WTC11 (cell line): ENCODE measurements around the gene TBC1D17. TPM values are rescaled to one million over a fixed set of nuclear protein-coding genes. Genes with fewer than 3 reads are reported as not detected.

Experiments used
- ATAC-seq: fragments of 200-7000 bp; cut with Tn5 transposase; 2 replicates; pipeline ENCODE4 v1.10.0; 2021; ENCODE audit warnings: mild to moderate bottlenecking, moderate library complexity
- CTCF ChIA-PET: fragments of 300-600 bp; sonication (Branson Sonifier 250); formaldehyde crosslinking; loops from one replicate; lab custom pipeline; 2021; ENCODE audit warnings: antibody characterized with exemption; lab: Charles Lee
- POLR2A ChIA-PET: fragments of 350-600 bp; sonication (Branson Sonifier 250); formaldehyde crosslinking; loops from one replicate; lab custom pipeline; 2021; ENCODE audit warnings: antibody characterized with exemption; lab: Charles Lee
- DNase-seq: peaks from one replicate; pipeline ENCODE4 v3.0.0; 2021; ENCODE audit warnings: low spot score
- H3K27ac Mint-ChIP-seq: 2 replicates; pipeline ENCODE4 v1.8.0; 2021; ENCODE audit warnings: mixed read lengths
- H3K27me3 Mint-ChIP-seq: 2 replicates; pipeline ENCODE4 v1.8.0; 2021; ENCODE audit warnings: low read depth, mild to moderate bottlenecking, moderate library complexity, mixed read lengths
- H3K36me3 Mint-ChIP-seq: 2 replicates; pipeline ENCODE4 v1.8.0; 2021; ENCODE audit warnings: mixed read lengths
- H3K4me1 Mint-ChIP-seq: 2 replicates; pipeline ENCODE4 v1.8.0; 2022; ENCODE audit warnings: mixed read lengths
- H3K4me3 Mint-ChIP-seq: 2 replicates; pipeline ENCODE4 v1.8.0; 2021; ENCODE audit warnings: mild to moderate bottlenecking, moderate library complexity, mixed read lengths
- H3K9me3 Mint-ChIP-seq: 2 replicates; pipeline ENCODE4 v1.8.0; 2021; ENCODE audit warnings: mixed read lengths
- ELF4 ChIP-seq: sonication (generic); formaldehyde crosslinking; IDR thresholded peaks from 2 replicates; pipeline ENCODE4 v1.8.1; 2022; ENCODE audit warnings: low read depth, mild to moderate bottlenecking, moderate library complexity, missing genetic modification reagents
- FOXK1 ChIP-seq: sonication (generic); formaldehyde crosslinking; IDR thresholded peaks from 2 replicates; pipeline ENCODE4 v1.8.0; 2022; ENCODE audit warnings: mild to moderate bottlenecking, moderate library complexity, missing genetic modification reagents
- FOXP1 ChIP-seq: sonication (generic); formaldehyde crosslinking; IDR thresholded peaks from 2 replicates; pipeline ENCODE4 v1.8.0; 2022; ENCODE audit warnings: missing genetic modification reagents, mild to moderate bottlenecking, moderate library complexity, borderline replicate concordance
- FOXP4 ChIP-seq: sonication (generic); formaldehyde crosslinking; IDR thresholded peaks from 2 replicates; pipeline ENCODE4 v1.8.0; 2022; ENCODE audit warnings: mild to moderate bottlenecking, missing genetic modification reagents
- JUN ChIP-seq: sonication (generic); formaldehyde crosslinking; IDR thresholded peaks from 2 replicates; pipeline ENCODE4 v1.8.0; 2023; ENCODE audit warnings: mild to moderate bottlenecking, missing genetic modification reagents
- MXD4 ChIP-seq: fragments of 250-450 bp; sonication (Bioruptor Pico); IDR thresholded peaks from 2 replicates; pipeline ENCODE4 v1.8.0; 2021; ENCODE audit warnings: mild to moderate bottlenecking, moderate library complexity, borderline replicate concordance
- PRDM15 ChIP-seq: sonication (generic); formaldehyde crosslinking; IDR thresholded peaks from 2 replicates; pipeline ENCODE4 v1.8.0; 2022; ENCODE audit warnings: missing genetic modification reagents
- PRRX2 ChIP-seq: fragments of 250-450 bp; sonication (Bioruptor Pico); IDR thresholded peaks from 2 replicates; pipeline ENCODE4 v1.8.0; 2021; ENCODE audit warnings: mild to moderate bottlenecking
- SMAD3 ChIP-seq: sonication (generic); formaldehyde crosslinking; IDR thresholded peaks from 2 replicates; pipeline ENCODE4 v1.8.0; 2022; ENCODE audit warnings: missing genetic modification reagents, mild to moderate bottlenecking, borderline replicate concordance
- SMAD4 ChIP-seq: sonication (generic); formaldehyde crosslinking; IDR thresholded peaks from 2 replicates; pipeline ENCODE4 v1.8.0; 2022; ENCODE audit warnings: mild to moderate bottlenecking, missing genetic modification reagents
- ZNF121 ChIP-seq: sonication (generic); formaldehyde crosslinking; IDR thresholded peaks from 2 replicates; pipeline ENCODE4 v1.8.0; 2023; ENCODE audit warnings: missing genetic modification reagents
- ZNF423 ChIP-seq: fragments of 250-450 bp; sonication (Bioruptor Pico); IDR thresholded peaks from 2 replicates; pipeline ENCODE4 v2.1.2; 2022; ENCODE audit warnings: mild to moderate bottlenecking, moderate library complexity
- ZNF512 ChIP-seq: sonication (generic); formaldehyde crosslinking; IDR thresholded peaks from 2 replicates; pipeline ENCODE4 v1.8.1; 2022; ENCODE audit warnings: missing genetic modification reagents, borderline replicate concordance
- ZNF532 ChIP-seq: fragments of 250-450 bp; sonication (Bioruptor Pico); IDR thresholded peaks from 2 replicates; pipeline ENCODE4 v1.9.0; 2021; ENCODE audit warnings: mild to moderate bottlenecking, borderline replicate concordance
- ZNF671 ChIP-seq: fragments of 250-450 bp; sonication (Bioruptor Pico); IDR thresholded peaks from 2 replicates; pipeline ENCODE4 v1.8.0; 2021; ENCODE audit warnings: mild to moderate bottlenecking
- total RNA-seq: library from RNA; stranded (reverse); gene quantifications from 3 replicates; pipeline ENCODE4 v1.2.3, GENCODE V29; 2021

TBC1D17 gene
- total RNA-seq, 1 experiment from 2014 or later: 52.8 TPM

- DNase-seq: no peak
- Mint-ChIP-seq H3K4me1 (peaks cover 14% of the 10 kb centered on the region), H3K9me3 (no peaks in the 10 kb centered on the region), H3K27me3 (no peaks in the 10 kb centered on the region), H3K27ac (no peak overlapping the region), H3K36me3 (peaks cover 57% of the 10 kb centered on the region), H3K4me3 (no peak overlapping the region)
- no peak for ATAC-seq
- POLR2A ChIA-PET: no interaction called here
- CTCF ChIA-PET: interaction anchor here (0.7 to 2.8 kb wide), 3 partner anchors 9 to 16 kb away, joined by 3 to 11 read pairs (median 4); no protein-coding TSS in a partner anchor
- TF ChIP-seq ZNF671 (CRISPR knock-in tag) (no peak), JUN (CRISPR knock-in tag) (no peak), PRDM15 (CRISPR knock-in tag) (no peak), FOXP4 (CRISPR knock-in tag) (no peak), ZNF532 (no peak), ZNF121 (CRISPR knock-in tag) (no peak), ZNF423 (CRISPR knock-in tag) (no peak), FOXP1 (CRISPR knock-in tag) (no peak), SMAD3 (no peak), PRRX2 (CRISPR knock-in tag) (no peak), FOXK1 (no peak), SMAD4 (CRISPR knock-in tag) (no peak), ELF4 (no peak), MXD4 (CRISPR knock-in tag) (no peak), ZNF512 (no peak)
Observed at GRCh38 chr19:49881186-49881585, 3.7 kb downstream of the TBC1D17 start.
